GM23338 (cell line): Measurements from ENCODE around the gene DPEP3. TPM values are rescaled to one million over a fixed set of nuclear protein-coding genes. Genes with fewer than 3 reads are reported as not detected.

Experiments used
- ATAC-seq: fragments of 200-7000 bp; cut with Tn5 transposase; 3 replicates; pipeline ENCODE4 v1.9.1; 2020
- DNase-seq: peaks from one replicate; pipeline ENCODE4 v3.0.0-alpha.2; 2015; ENCODE audit warnings: low spot score
- H2AFZ ChIP-seq: fragments of 200-600 bp; sonication (generic); 2 replicates; pipeline ENCODE4 v1.8.0; 2016; ENCODE audit warnings: antibody characterized with exemption, mild to moderate bottlenecking, moderate library complexity
- H3F3A ChIP-seq: fragments of 200-600 bp; sonication (generic); replicated peaks from 2 replicates; pipeline ENCODE4 v1.8.0; 2017; ENCODE audit warnings: antibody characterized with exemption, mixed run types, low read depth
- H3K27ac ChIP-seq: fragments of 200-600 bp; sonication (generic); 2 replicates; pipeline ENCODE4 v1.6.1; 2016; ENCODE audit warnings: low read depth
- H3K27me3 ChIP-seq: fragments of 200-600 bp; sonication (generic); 2 replicates; pipeline ENCODE4 v1.8.0; 2016; ENCODE audit warnings: mild to moderate bottlenecking, mixed run types, moderate library complexity; ENCODE audit not compliant: insufficient read depth
- H3K36me3 ChIP-seq: fragments of 200-600 bp; sonication (generic); 2 replicates; pipeline ENCODE4 v1.8.0; 2016; ENCODE audit warnings: mild to moderate bottlenecking; ENCODE audit not compliant: insufficient read depth
- H3K4me1 ChIP-seq: fragments of 200-600 bp; sonication (generic); 2 replicates; pipeline ENCODE4 v1.8.0; 2016; ENCODE audit warnings: mild to moderate bottlenecking, moderate library complexity; ENCODE audit not compliant: insufficient read depth
- H3K4me2 ChIP-seq: fragments of 200-600 bp; sonication (generic); 2 replicates; pipeline ENCODE4 v1.7.1; 2017; ENCODE audit warnings: mixed run types
- H3K4me3 ChIP-seq: fragments of 200-600 bp; sonication (generic); 2 replicates; pipeline ENCODE4 v1.6.1; 2016; ENCODE audit warnings: mixed run types
- H3K79me2 ChIP-seq: fragments of 200-600 bp; sonication (generic); replicated peaks from 2 replicates; pipeline ENCODE4 v1.8.0; 2017; ENCODE audit warnings: mild to moderate bottlenecking; ENCODE audit not compliant: insufficient read depth
- H3K9me2 ChIP-seq: fragments of 200-600 bp; sonication (generic); 2 replicates; pipeline ENCODE4 v1.8.0; 2017; ENCODE audit not compliant: insufficient read depth
- H4K20me1 ChIP-seq: fragments of 200-600 bp; sonication (generic); replicated peaks from 2 replicates; pipeline ENCODE4 v1.8.0; 2017; ENCODE audit warnings: mild to moderate bottlenecking; ENCODE audit not compliant: insufficient read depth
- H3K27ac Mint-ChIP-seq: 2 replicates; pipeline ENCODE4 v1.8.0; 2020; ENCODE audit warnings: inconsistent platforms, mild to moderate bottlenecking, moderate library complexity, mixed read lengths
- H3K27me3 Mint-ChIP-seq: 3 replicates; pipeline ENCODE4 v1.8.0; 2022; ENCODE audit warnings: low read depth, mild to moderate bottlenecking, moderate library complexity, mixed read lengths, inconsistent platforms; ENCODE audit not compliant: insufficient read depth, poor library complexity
- H3K36me3 Mint-ChIP-seq: 3 replicates; pipeline ENCODE4 v1.8.0; 2021; ENCODE audit warnings: low read depth, mild to moderate bottlenecking, inconsistent platforms, moderate library complexity, mixed read lengths
- H3K4me1 Mint-ChIP-seq: 3 replicates; pipeline ENCODE4 v1.8.0; 2020; ENCODE audit warnings: mild to moderate bottlenecking, inconsistent platforms, mixed read lengths
- H3K4me3 Mint-ChIP-seq: 3 replicates; pipeline ENCODE4 v1.8.0; 2021; ENCODE audit warnings: moderate library complexity, mild to moderate bottlenecking, inconsistent platforms, mixed read lengths
- H3K9me3 Mint-ChIP-seq: 3 replicates; pipeline ENCODE4 v1.8.0; 2020; ENCODE audit warnings: moderate library complexity, mild to moderate bottlenecking, inconsistent platforms, mixed read lengths
- ETS1 ChIP-seq: IDR thresholded peaks from 2 replicates; pipeline ENCODE4 v1.6.1; 2016; ENCODE audit warnings: antibody characterized with exemption
- POLR2AphosphoS5 ChIP-seq: IDR thresholded peaks from 2 replicates; pipeline ENCODE4 v1.6.1; 2016; ENCODE audit warnings: antibody characterized with exemption, low read depth
- ZNF114 ChIP-seq: fragments of 250-450 bp; sonication (Bioruptor Pico); IDR thresholded peaks from 2 replicates; pipeline ENCODE4 v1.5.0; 2020; ENCODE audit warnings: mild to moderate bottlenecking, moderate library complexity
- ZNF462 ChIP-seq: fragments of 250-450 bp; sonication (Bioruptor Pico); IDR thresholded peaks from 2 replicates; pipeline ENCODE4 v1.5.0; 2020; ENCODE audit warnings: mild to moderate bottlenecking, moderate library complexity
- polyA plus RNA-seq: library from polyadenylated mRNA; unstranded; fragments of >200 nt; fragmentation: Nextera tagmentation; extraction: Ambion mirVana; gene quantifications from 2 replicates; pipeline ENCODE4 v1.2.1, GENCODE V29; 2016
- total RNA-seq: library from RNA; depleted of rRNA; stranded (reverse); fragments of >200 nt; shearing (Covaris generic); gene quantifications from 2 replicates; pipeline ENCODE4 v1.2.3, GENCODE V29; 2014
- TF ChIP-seq, protein P1 (sequence below): IDR thresholded peaks from one replicate; pipeline ENCODE4 v1.6.1; 2018; ENCODE audit warnings: antibody characterized with exemption; ENCODE audit not compliant: unreplicated experiment

DPEP3 gene
- total and polyA plus RNA-seq, 2 experiments from 2014 or later, result 8.8 to 18.4 TPM

GRCh38 chr16:68028996-68029395, 48.7 kb upstream of the DPEP3 start (continued):
- TF ChIP-seq ZNF462 (CRISPR knock-in tag), result no peak
- TF ChIP-seq, protein P1, sequence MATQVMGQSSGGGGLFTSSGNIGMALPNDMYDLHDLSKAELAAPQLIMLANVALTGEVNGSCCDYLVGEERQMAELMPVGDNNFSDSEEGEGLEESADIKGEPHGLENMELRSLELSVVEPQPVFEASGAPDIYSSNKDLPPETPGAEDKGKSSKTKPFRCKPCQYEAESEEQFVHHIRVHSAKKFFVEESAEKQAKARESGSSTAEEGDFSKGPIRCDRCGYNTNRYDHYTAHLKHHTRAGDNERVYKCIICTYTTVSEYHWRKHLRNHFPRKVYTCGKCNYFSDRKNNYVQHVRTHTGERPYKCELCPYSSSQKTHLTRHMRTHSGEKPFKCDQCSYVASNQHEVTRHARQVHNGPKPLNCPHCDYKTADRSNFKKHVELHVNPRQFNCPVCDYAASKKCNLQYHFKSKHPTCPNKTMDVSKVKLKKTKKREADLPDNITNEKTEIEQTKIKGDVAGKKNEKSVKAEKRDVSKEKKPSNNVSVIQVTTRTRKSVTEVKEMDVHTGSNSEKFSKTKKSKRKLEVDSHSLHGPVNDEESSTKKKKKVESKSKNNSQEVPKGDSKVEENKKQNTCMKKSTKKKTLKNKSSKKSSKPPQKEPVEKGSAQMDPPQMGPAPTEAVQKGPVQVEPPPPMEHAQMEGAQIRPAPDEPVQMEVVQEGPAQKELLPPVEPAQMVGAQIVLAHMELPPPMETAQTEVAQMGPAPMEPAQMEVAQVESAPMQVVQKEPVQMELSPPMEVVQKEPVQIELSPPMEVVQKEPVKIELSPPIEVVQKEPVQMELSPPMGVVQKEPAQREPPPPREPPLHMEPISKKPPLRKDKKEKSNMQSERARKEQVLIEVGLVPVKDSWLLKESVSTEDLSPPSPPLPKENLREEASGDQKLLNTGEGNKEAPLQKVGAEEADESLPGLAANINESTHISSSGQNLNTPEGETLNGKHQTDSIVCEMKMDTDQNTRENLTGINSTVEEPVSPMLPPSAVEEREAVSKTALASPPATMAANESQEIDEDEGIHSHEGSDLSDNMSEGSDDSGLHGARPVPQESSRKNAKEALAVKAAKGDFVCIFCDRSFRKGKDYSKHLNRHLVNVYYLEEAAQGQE, result no peak

GRCh38 chr16:68022728-68023537, 42.6 kb upstream of the DPEP3 start, which contains the start of the genes DDX28 and DUS2:
Gene DDX28, minus strand, starts transcription at chr16:68023232. Its CDS starts 30 bp downstream, at chr16:68023202.
Gene DUS2, plus strand, starts transcription at chr16:68023284. Its CDS starts 14,740 bp downstream, at chr16:68038024.
- H3K79me2 ChIP-seq, result peaks cover 33% of the 10 kb centered on the region
- TF ChIP-seq, protein P1, result no peak
- peak; percentile 84 for TF ChIP-seq ETS1
- TF ChIP-seq POLR2AphosphoS5, result peak; percentile 86
- no peak for TF ChIP-seq ZNF114 (CRISPR knock-in tag)

More at GRCh38 chr16:68022728-68023537, 42.6 kb upstream of the DPEP3 start, which contains the start of the genes DDX28 and DUS2:
- peaks cover 15% of the 10 kb centered on the region; the same call in 1 of the 2 replicates for H3K4me1 ChIP-seq
- no peaks in the 10 kb centered on the region; the same call in 1 of the 2 replicates for H4K20me1 ChIP-seq
- H3K36me3 ChIP-seq, result no peaks in the 10 kb centered on the region
- H3K9me2 ChIP-seq, result no peaks in the 10 kb centered on the region
- Mint-ChIP-seq H3K9me3 (no peaks in the 10 kb centered on the region; the same call in 2 of the 3 replicates), H3K36me3 (peaks cover 25% of the 10 kb centered on the region), H3K4me1 (peaks cover 11% of the 10 kb centered on the region; the same call in 2 of the 3 replicates), H3K27me3 (peaks cover 3% of the 10 kb centered on the region), H3K27ac (peak within 1 kb of the TSS; percentile 99), H3K4me3 (peak within 1 kb of the TSS; percentile 100)
- H3K27me3 ChIP-seq, result no peaks in the 10 kb centered on the region
- peak within 1 kb of the TSS; percentile 97 for H3K27ac ChIP-seq
- DNase-seq (peak; percentile 96), ATAC-seq (peak; percentile 89)
- peak within 1 kb of the TSS; percentile 99 for H3K4me3 ChIP-seq
- H3K4me2 ChIP-seq, result peak within 1 kb of the TSS; percentile 99
- peaks cover 6% of the 10 kb centered on the region; the same call in 1 of the 2 replicates for H3F3A ChIP-seq
- H2AFZ ChIP-seq, result peak within 1 kb of the TSS; percentile 97
